AG04450 (cell line): ENCODE measurements around the gene SH2D6. TPM values are rescaled to one million over a fixed set of nuclear protein-coding genes. Genes with fewer than 3 reads are reported as not detected.

Experiments
- CTCF ChIA-PET: fragments of 300-600, 350-600 bp; formaldehyde crosslinking; extraction: SDS; loops from one replicate; lab custom pipeline; 2022; ENCODE audit warnings: antibody characterized with exemption, inconsistent platforms; lab: Charles Lee
- POLR2A ChIA-PET: fragments of 350-600 bp; formaldehyde crosslinking; extraction: SDS; loops from one replicate; lab custom pipeline; 2021; ENCODE audit warnings: antibody characterized with exemption, inconsistent platforms; lab: Yijun Ruan, JAX
- DNase-seq: peaks from one replicate; pipeline ENCODE4 v3.0.0-alpha.2; 2011; ENCODE audit warnings: low read depth, low spot score
- H3K27ac ChIP-seq: one replicate; pipeline ENCODE4 v1.5.1; 2012; ENCODE audit warnings: low read depth, low read length, control low read depth
- H3K27me3 ChIP-seq: one replicate; pipeline ENCODE4 v1.6.0; 2012; ENCODE audit warnings: low read length; ENCODE audit not compliant: control insufficient read depth, insufficient read depth
- H3K4me3 ChIP-seq: 2 replicates; pipeline ENCODE4 v1.5.1; 2011; ENCODE audit warnings: mild to moderate bottlenecking, low read depth, low read length, control low read depth
- H3K9me3 ChIP-seq: 2 replicates; pipeline ENCODE4 v1.5.1; 2012; ENCODE audit warnings: low read length; ENCODE audit not compliant: control insufficient read depth, insufficient read depth
- CTCF ChIP-seq: IDR thresholded peaks from 2 replicates; pipeline ENCODE4 v1.5.1; 2011; ENCODE audit warnings: low read depth, low read length, control low read depth, inconsistent platforms
- polyA plus RNA-seq: library from polyadenylated mRNA; depleted of rRNA; stranded (reverse); fragments of >200 nt; gene quantifications from 2 replicates; pipeline ENCODE4 v1.2.3, GENCODE V29; 2011

The SH2D6 gene
- polyA plus RNA-seq, 1 experiment, result 0.10 TPM

DNA sequence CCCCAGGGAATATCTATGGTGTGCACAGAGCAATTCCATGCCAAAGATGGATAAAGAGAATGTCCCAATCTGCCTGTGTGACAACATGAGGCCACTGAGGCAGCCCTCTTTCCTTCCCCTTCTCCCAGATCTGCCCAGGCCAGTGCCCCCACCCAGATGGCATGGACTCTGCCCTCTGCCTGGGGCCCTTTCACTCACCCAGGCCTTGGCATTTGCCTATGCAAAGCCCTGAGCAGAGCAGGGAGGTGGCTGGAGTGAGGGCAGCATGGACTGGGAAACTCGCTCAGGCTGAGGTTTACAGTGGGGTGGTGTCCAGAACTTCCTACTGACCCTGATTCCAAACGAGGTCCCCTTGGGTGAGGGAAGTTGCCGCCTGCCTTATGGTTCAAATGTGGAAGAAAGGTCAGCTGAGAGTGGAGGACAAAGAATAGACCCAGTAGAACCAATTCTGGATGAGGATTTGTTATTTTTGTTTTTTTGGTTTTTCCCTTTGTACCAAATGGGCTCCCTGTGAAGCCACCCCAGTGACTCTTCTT, 8.9 kb downstream of the SH2D6 start:
- DNase-seq, result no peak
- Histone ChIP-seq H3K27ac (no peak overlapping the region), H3K4me3 (no peak overlapping the region), H3K9me3 (no peaks in the 10 kb centered on the region; the same call in 1 of the 2 replicates), H3K27me3 (no peaks in the 10 kb centered on the region)
- ChIA-PET CTCF (no interaction called here), POLR2A (interaction anchor here (2.6 kb wide), 1 partner anchor 112 kb away, joined by 16 read pairs; the partner anchor contains the start of gene MAT2A)
- TF ChIP-seq CTCF, result no peak

DNA sequence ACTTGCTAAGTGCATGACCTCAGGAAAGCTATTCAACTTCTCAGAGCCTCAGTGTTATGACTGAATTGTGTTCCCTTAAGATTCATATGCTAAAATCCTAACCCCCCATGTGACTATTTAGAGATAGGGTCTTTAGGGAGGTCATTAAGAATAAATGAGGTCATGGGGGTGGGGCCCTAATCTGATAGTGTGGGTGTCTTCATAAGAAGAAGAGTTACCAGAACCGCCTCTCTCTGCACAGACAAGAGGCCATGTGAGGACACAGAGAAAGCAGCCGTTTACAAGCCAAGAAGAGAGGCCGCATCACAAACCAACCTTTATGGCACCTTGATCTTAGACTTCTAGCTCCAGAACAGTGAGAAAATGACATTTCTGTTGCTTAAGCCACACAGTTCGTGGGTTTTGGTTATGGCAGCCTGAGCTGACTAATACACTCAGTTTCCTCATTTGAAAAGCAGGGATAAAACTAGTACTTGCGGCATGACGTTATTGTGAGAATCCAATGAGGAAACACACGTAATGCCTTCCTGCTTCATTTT, 9.9 kb downstream of the SH2D6 start:
- no peak for DNase-seq
- Histone ChIP-seq H3K4me3 (no peak overlapping the region), H3K27me3 (no peaks in the 10 kb centered on the region), H3K9me3 (no peaks in the 10 kb centered on the region; the same call in 1 of the 2 replicates), H3K27ac (no peak overlapping the region)
- ChIA-PET POLR2A (interaction anchor here (1.6 to 2.6 kb wide), 2 partner anchors 111 to 120 kb away, joined by 8 to 16 read pairs; partner anchors contain the start of gene MAT2A), CTCF (no interaction called here)
- TF ChIP-seq CTCF, result no peak

DNA sequence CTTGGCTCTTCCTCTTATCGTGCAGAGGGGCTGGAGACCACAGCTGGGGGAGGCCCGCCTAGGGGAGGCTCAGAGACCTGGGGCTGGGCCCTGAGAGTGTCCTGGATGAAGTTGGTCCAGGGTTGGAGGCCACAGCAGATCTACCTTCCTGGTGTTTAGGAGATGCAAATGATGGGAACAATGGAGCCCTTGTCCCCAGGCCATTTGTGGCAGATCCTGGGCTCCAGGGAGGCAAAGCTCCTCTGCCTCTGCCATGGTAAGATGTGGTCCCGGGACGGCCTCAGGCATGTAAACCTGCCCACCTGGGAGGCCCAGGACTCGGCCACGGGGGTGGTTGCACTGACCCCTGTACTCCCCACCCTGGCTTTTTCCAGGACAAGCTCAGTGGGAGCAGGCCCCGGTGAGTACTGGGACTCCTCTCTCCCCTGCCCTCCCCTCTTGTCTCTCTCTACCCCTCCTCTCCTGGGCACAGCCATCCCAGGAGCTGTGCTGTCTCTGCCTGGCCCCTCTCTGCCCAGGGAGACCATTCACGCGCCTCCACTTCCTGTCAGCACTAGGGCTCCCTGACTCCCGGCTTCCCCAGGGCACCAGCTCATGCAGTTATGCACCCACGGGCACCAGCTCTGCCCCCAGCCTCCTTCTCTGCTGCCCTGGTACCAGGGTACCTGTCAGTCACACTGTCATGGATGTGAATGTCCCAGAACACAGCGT, 10.9 kb downstream of the SH2D6 start:
- Histone ChIP-seq H3K27me3 (no peaks in the 10 kb centered on the region), H3K4me3 (no peak overlapping the region), H3K27ac (no peak overlapping the region), H3K9me3 (no peaks in the 10 kb centered on the region; the same call in 1 of the 2 replicates)
- ChIA-PET POLR2A (interaction anchor here (1.6 to 2.6 kb wide), 2 partner anchors 110 to 119 kb away, joined by 8 to 16 read pairs; partner anchors contain the start of gene MAT2A), CTCF (interaction anchor here (0.8 to 1.1 kb wide), 2 partner anchors 8 to 110 kb away, joined by 3 to 5 read pairs; partner anchors contain the start of gene MAT2A)
- no peak for DNase-seq
- TF ChIP-seq CTCF, result no peak

- no peak for DNase-seq
- no peak overlapping the region for H3K27ac ChIP-seq
- H3K9me3 ChIP-seq, result no peaks in the 10 kb centered on the region; the same call in 1 of the 2 replicates
- TF ChIP-seq CTCF, result no peak
- no peaks in the 10 kb centered on the region for H3K27me3 ChIP-seq
- CTCF ChIA-PET, result interaction anchor here (0.8 to 1.1 kb wide), 2 partner anchors 9 to 109 kb away, joined by 3 to 5 read pairs; partner anchors contain the start of gene MAT2A
- POLR2A ChIA-PET, result interaction anchor here (2.6 kb wide), 1 partner anchor 109 kb away, joined by 16 read pairs; the partner anchor contains the start of gene MAT2A
- H3K4me3 ChIP-seq, result no peak overlapping the region
These were observed 11.4 kb downstream of the SH2D6 start for GRCh38 chr2:85429924-85430289.
